GM12878 (cell line): ENCODE measurements around the gene HIVEP3.

Experiments used
- CHD1 ChIP-seq: IDR thresholded peaks from 2 replicates; pipeline ENCODE4 v1.6.1; 2012; ENCODE audit warnings: low read depth, low read length, improper control_type of control experiment
- EGR1 ChIP-seq, 2 experiments: IDR thresholded peaks; 1 replicate in 1 of 2; 2 replicates in 1 of 2; pipeline ENCODE4 v1.6.1; 2011 to 2012; ENCODE audit warnings: low read depth in 2 of 2, low read length in 2 of 2, borderline replicate concordance in 1 of 2, mild to moderate bottlenecking in 1 of 2, moderate library complexity in 1 of 2
- EZH2 ChIP-seq: IDR thresholded peaks from 2 replicates; pipeline ENCODE4 v1.6.1; 2012; ENCODE audit warnings: low read depth, mild to moderate bottlenecking, control low read depth, inconsistent platforms, low read length, borderline replicate concordance; ENCODE audit not compliant: control insufficient read depth
- PAX5 ChIP-seq: IDR thresholded peaks from 2 replicates; pipeline ENCODE4 v1.6.1; 2011; ENCODE audit warnings: low read depth, low read length, borderline replicate concordance
- SIN3A ChIP-seq: IDR thresholded peaks from 2 replicates; pipeline ENCODE4 v1.6.1; 2012; ENCODE audit warnings: low read depth, low read length, improper control_type of control experiment
- SREBF2 ChIP-seq: IDR thresholded peaks from 2 replicates; pipeline ENCODE4 v1.6.1; 2012; ENCODE audit warnings: mild to moderate bottlenecking, low read length
- TAF1 ChIP-seq: IDR thresholded peaks from 2 replicates; pipeline ENCODE4 v1.6.1; 2011; ENCODE audit warnings: mild to moderate bottlenecking, low read depth, low read length, borderline replicate concordance
- TBL1XR1 ChIP-seq: IDR thresholded peaks from 2 replicates; pipeline ENCODE4 v1.6.1; 2012; ENCODE audit warnings: low read depth, low read length, improper control_type of control experiment
- ZBED1 ChIP-seq: IDR thresholded peaks from 2 replicates; pipeline ENCODE4 v1.6.1; 2016; ENCODE audit warnings: borderline replicate concordance
- TF ChIP-seq, protein P1 (sequence below): fragments of 450-650 bp; formaldehyde crosslinking; IDR thresholded peaks from 2 replicates; pipeline ENCODE4 v1.4.0; 2022; ENCODE audit warnings: mild to moderate bottlenecking, moderate library complexity
- TF ChIP-seq, protein P2 (sequence below), 3 experiments: IDR thresholded peaks in 2 of 3; conservative IDR thresholded peaks in 1 of 3; 2 replicates each; pipeline ENCODE4 v1.5.1; 2011; ENCODE audit warnings: low read depth in 3 of 3, low read length in 3 of 3, mild to moderate bottlenecking in 3 of 3, control low read depth in 2 of 3, moderate library complexity in 2 of 3, inconsistent platforms in 1 of 3, mixed read lengths in 1 of 3; ENCODE audit not compliant: control insufficient read depth in 2 of 3, insufficient read depth in 1 of 3; ENCODE audit errors: extremely low read depth in 1 of 3

DNA sequence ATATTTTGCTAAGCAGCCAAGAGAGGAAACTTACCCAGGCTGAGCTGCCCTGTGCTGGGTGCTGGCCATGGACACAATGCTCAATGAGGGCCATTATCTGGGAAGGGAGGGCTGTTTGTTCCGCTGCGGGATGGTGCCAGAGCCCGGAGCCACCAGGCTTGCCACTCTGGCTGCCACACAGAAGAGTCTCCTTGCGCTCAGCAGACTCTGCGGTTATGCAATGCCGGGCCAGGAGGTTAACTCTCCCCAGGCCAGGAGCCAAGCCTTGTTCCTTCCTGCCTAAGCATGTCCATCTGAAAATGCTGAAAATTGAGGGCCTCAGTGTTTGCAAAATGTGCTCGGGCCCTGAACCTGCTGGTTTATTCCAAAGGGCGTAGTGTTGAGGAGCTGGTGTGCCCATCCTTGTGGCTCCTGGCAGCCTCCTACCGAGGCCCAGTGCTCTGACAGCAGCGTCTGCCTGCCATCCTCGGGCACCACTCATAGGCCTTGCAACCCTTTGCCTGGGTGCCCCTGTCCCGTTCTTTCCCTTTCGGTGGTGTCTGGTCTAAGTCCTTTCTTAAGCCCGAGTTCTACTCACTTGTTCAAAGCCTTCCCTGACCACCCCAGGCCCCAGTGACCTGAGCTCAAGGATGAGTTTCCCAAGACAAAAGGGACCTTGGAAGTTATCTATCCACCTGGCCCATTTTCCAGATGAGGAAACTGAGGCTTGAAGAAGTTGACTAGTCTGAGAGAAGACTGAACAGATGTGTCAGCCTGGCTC is 300.5 kb downstream of the HIVEP3 start:
- TF ChIP-seq ZBED1 (no peak), PAX5 (no peak), SREBF2 (no peak), TBL1XR1 (no peak), EZH2 (no peak), CHD1 (no peak), EGR1 (IDR thresholded peaks at IDR 0.05; ENCODE audit: borderline replicate concordance in 1 of 2, low read depth in 2 of 2, low read length in 2 of 2) (no peak), TAF1 (no peak), SIN3A (no peak)
- TF ChIP-seq, protein P1, sequence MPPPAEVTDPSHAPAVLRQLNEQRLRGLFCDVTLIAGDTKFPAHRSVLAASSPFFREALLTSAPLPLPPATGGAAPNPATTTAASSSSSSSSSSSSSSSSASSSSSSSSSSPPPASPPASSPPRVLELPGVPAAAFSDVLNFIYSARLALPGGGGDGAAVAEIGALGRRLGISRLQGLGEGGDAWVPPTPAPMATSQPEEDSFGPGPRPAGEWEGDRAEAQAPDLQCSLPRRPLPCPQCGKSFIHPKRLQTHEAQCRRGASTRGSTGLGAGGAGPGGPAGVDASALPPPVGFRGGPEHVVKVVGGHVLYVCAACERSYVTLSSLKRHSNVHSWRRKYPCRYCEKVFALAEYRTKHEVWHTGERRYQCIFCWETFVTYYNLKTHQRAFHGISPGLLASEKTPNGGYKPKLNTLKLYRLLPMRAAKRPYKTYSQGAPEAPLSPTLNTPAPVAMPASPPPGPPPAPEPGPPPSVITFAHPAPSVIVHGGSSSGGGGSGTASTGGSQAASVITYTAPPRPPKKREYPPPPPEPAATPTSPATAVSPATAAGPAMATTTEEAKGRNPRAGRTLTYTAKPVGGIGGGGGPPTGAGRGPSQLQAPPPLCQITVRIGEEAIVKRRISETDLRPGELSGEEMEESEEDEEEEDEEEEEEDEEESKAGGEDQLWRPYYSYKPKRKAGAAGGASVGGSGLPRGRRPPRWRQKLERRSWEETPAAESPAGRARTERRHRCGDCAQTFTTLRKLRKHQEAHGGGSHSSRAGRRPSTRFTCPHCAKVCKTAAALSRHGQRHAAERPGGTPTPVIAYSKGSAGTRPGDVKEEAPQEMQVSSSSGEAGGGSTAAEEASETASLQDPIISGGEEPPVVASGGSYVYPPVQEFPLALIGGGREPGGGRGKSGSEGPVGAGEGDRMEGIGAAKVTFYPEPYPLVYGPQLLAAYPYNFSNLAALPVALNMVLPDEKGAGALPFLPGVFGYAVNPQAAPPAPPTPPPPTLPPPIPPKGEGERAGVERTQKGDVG (CRISPR knock-in tag), result no peak
- TF ChIP-seq, protein P2, sequence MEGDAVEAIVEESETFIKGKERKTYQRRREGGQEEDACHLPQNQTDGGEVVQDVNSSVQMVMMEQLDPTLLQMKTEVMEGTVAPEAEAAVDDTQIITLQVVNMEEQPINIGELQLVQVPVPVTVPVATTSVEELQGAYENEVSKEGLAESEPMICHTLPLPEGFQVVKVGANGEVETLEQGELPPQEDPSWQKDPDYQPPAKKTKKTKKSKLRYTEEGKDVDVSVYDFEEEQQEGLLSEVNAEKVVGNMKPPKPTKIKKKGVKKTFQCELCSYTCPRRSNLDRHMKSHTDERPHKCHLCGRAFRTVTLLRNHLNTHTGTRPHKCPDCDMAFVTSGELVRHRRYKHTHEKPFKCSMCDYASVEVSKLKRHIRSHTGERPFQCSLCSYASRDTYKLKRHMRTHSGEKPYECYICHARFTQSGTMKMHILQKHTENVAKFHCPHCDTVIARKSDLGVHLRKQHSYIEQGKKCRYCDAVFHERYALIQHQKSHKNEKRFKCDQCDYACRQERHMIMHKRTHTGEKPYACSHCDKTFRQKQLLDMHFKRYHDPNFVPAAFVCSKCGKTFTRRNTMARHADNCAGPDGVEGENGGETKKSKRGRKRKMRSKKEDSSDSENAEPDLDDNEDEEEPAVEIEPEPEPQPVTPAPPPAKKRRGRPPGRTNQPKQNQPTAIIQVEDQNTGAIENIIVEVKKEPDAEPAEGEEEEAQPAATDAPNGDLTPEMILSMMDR (IDR thresholded peaks at IDR 0.05 in 2 of 3, conservative IDR thresholded peaks at IDR 0.05 in 1 of 3; ENCODE audit: control insufficient read depth in 2 of 3, extremely low read depth in 1 of 3, insufficient read depth in 1 of 3, low read depth in 3 of 3, low read length in 3 of 3), result no peak
